ENCODE data around the gene GPR157.

- TF ChIP-seq CTCF (IDR thresholded peaks at IDR 0.05) (no peak), POLR2A (IDR thresholded peaks at IDR 0.05) (no peak)
Observed at GRCh38 chr1:9080705-9081291, 48.1 kb downstream of the GPR157 start.
